WTC11 (cell line): ENCODE measurements around the gene PYGB. TPM values are rescaled to one million over a fixed set of nuclear protein-coding genes. Genes with fewer than 3 reads are reported as not detected.

Experiments
- ATAC-seq: fragments of 200-7000 bp; cut with Tn5 transposase; 2 replicates; pipeline ENCODE4 v1.10.0; 2021; ENCODE audit warnings: mild to moderate bottlenecking, moderate library complexity
- CTCF ChIA-PET: fragments of 300-600 bp; sonication (Branson Sonifier 250); formaldehyde crosslinking; loops from one replicate; lab custom pipeline; 2021; ENCODE audit warnings: antibody characterized with exemption; lab: Charles Lee
- POLR2A ChIA-PET: fragments of 350-600 bp; sonication (Branson Sonifier 250); formaldehyde crosslinking; loops from one replicate; lab custom pipeline; 2021; ENCODE audit warnings: antibody characterized with exemption; lab: Charles Lee
- DNase-seq: peaks from one replicate; pipeline ENCODE4 v3.0.0; 2021; ENCODE audit warnings: low spot score
- H3K27ac Mint-ChIP-seq: 2 replicates; pipeline ENCODE4 v1.8.0; 2021; ENCODE audit warnings: mixed read lengths
- H3K27me3 Mint-ChIP-seq: 2 replicates; pipeline ENCODE4 v1.8.0; 2021; ENCODE audit warnings: low read depth, mild to moderate bottlenecking, moderate library complexity, mixed read lengths
- H3K36me3 Mint-ChIP-seq: 2 replicates; pipeline ENCODE4 v1.8.0; 2021; ENCODE audit warnings: mixed read lengths
- H3K4me1 Mint-ChIP-seq: 2 replicates; pipeline ENCODE4 v1.8.0; 2022; ENCODE audit warnings: mixed read lengths
- H3K4me3 Mint-ChIP-seq: 2 replicates; pipeline ENCODE4 v1.8.0; 2021; ENCODE audit warnings: mild to moderate bottlenecking, moderate library complexity, mixed read lengths
- H3K9me3 Mint-ChIP-seq: 2 replicates; pipeline ENCODE4 v1.8.0; 2021; ENCODE audit warnings: mixed read lengths
- CDX4 ChIP-seq: fragments of 250-450 bp; sonication (Bioruptor Pico); IDR thresholded peaks from 2 replicates; pipeline ENCODE4 v1.9.0; 2021; ENCODE audit warnings: moderate library complexity, mild to moderate bottlenecking, inconsistent platforms, borderline replicate concordance
- E2F1 ChIP-seq: sonication (generic); formaldehyde crosslinking; IDR thresholded peaks from 2 replicates; pipeline ENCODE4 v1.8.0; 2022; ENCODE audit warnings: mild to moderate bottlenecking, missing genetic modification reagents
- E2F5 ChIP-seq: sonication (generic); formaldehyde crosslinking; IDR thresholded peaks from 2 replicates; pipeline ENCODE4 v1.8.1; 2022; ENCODE audit warnings: mild to moderate bottlenecking, moderate library complexity, missing genetic modification reagents
- ERG ChIP-seq: fragments of 250-450 bp; sonication (Bioruptor Pico); IDR thresholded peaks from 2 replicates; pipeline ENCODE4 v1.8.0; 2021; ENCODE audit warnings: mild to moderate bottlenecking
- GRHL2 ChIP-seq: fragments of 250-450 bp; sonication (Bioruptor Pico); IDR thresholded peaks from 2 replicates; pipeline ENCODE4 v1.8.0; 2022; ENCODE audit warnings: mild to moderate bottlenecking, moderate library complexity; ENCODE audit not compliant: insufficient replicate concordance, severe bottlenecking
- GTF2I ChIP-seq: fragments of 250-450 bp; sonication (Bioruptor Pico); conservative IDR thresholded peaks from 2 replicates; pipeline ENCODE4 v1.4.0; 2021; ENCODE audit warnings: mild to moderate bottlenecking
- IRF2 ChIP-seq: sonication (generic); formaldehyde crosslinking; IDR thresholded peaks from 2 replicates; pipeline ENCODE4 v1.8.0; 2022; ENCODE audit warnings: low read depth, missing genetic modification reagents, borderline replicate concordance
- JUN ChIP-seq: sonication (generic); formaldehyde crosslinking; IDR thresholded peaks from 2 replicates; pipeline ENCODE4 v1.8.0; 2023; ENCODE audit warnings: mild to moderate bottlenecking, missing genetic modification reagents
- MAX ChIP-seq: sonication (generic); formaldehyde crosslinking; IDR thresholded peaks from 2 replicates; pipeline ENCODE4 v1.8.0; 2022; ENCODE audit warnings: mild to moderate bottlenecking, missing genetic modification reagents
- MLX ChIP-seq: sonication (generic); formaldehyde crosslinking; IDR thresholded peaks from 2 replicates; pipeline ENCODE4 v1.8.1; 2023; ENCODE audit warnings: mild to moderate bottlenecking, missing genetic modification reagents, moderate library complexity
- NFATC4 ChIP-seq: fragments of 250-450 bp; sonication (Bioruptor Pico); IDR thresholded peaks from 2 replicates; pipeline ENCODE4 v1.9.0; 2021; ENCODE audit warnings: mild to moderate bottlenecking
- RELA ChIP-seq: sonication (generic); formaldehyde crosslinking; IDR thresholded peaks from 2 replicates; pipeline ENCODE4 v1.8.1; 2022; ENCODE audit warnings: missing genetic modification reagents, mild to moderate bottlenecking, borderline replicate concordance
- SP1 ChIP-seq: sonication (generic); formaldehyde crosslinking; conservative IDR thresholded peaks from 2 replicates; pipeline ENCODE4 v1.8.1; 2022; ENCODE audit warnings: missing genetic modification reagents
- TCF7 ChIP-seq: sonication (generic); formaldehyde crosslinking; IDR thresholded peaks from 2 replicates; pipeline ENCODE4 v1.8.0; 2022; ENCODE audit warnings: mild to moderate bottlenecking, low read depth, missing genetic modification reagents, moderate library complexity
- USF1 ChIP-seq: sonication (generic); formaldehyde crosslinking; IDR thresholded peaks from 2 replicates; pipeline ENCODE4 v1.8.0; 2022; ENCODE audit warnings: mild to moderate bottlenecking, missing genetic modification reagents
- ZBTB21 ChIP-seq: sonication (generic); formaldehyde crosslinking; IDR thresholded peaks from 2 replicates; pipeline ENCODE4 v1.8.1; 2023; ENCODE audit warnings: mild to moderate bottlenecking, missing genetic modification reagents, borderline replicate concordance
- ZBTB43 ChIP-seq: sonication (generic); formaldehyde crosslinking; IDR thresholded peaks from 2 replicates; pipeline ENCODE4 v1.8.1; 2023; ENCODE audit warnings: mild to moderate bottlenecking, missing genetic modification reagents
- ZNF263 ChIP-seq: sonication (generic); formaldehyde crosslinking; IDR thresholded peaks from 2 replicates; pipeline ENCODE4 v1.8.1; 2022; ENCODE audit warnings: low read depth, mild to moderate bottlenecking, moderate library complexity, missing genetic modification reagents
- ZNF671 ChIP-seq: fragments of 250-450 bp; sonication (Bioruptor Pico); IDR thresholded peaks from 2 replicates; pipeline ENCODE4 v1.8.0; 2021; ENCODE audit warnings: mild to moderate bottlenecking
- ZSCAN18 ChIP-seq: fragments of 250-450 bp; sonication (Bioruptor Pico); IDR thresholded peaks from 2 replicates; pipeline ENCODE4 v2.1.2; 2022; ENCODE audit warnings: mild to moderate bottlenecking, moderate library complexity
- total RNA-seq: library from RNA; stranded (reverse); gene quantifications from 3 replicates; pipeline ENCODE4 v1.2.3, GENCODE V29; 2021

The PYGB gene
- total RNA-seq, 1 experiment from 2014 or later: 48.5 TPM

GRCh38 chr20:25289886-25290597, 42.2 kb downstream of the PYGB start (continued):
- TF ChIP-seq GTF2I (CRISPR knock-in tag) (no peak), ZNF263 (CRISPR knock-in tag) (no peak), TCF7 (no peak), ERG (no peak), E2F1 (CRISPR knock-in tag) (no peak)

- Mint-ChIP-seq H3K4me1 (peaks cover 10% of the 10 kb centered on the region; the same call in 1 of the 2 replicates), H3K9me3 (no peaks in the 10 kb centered on the region), H3K36me3 (peaks cover 18% of the 10 kb centered on the region)
- CTCF ChIA-PET: interaction anchor here (1.3 to 2.2 kb wide), 2 partner anchors 44 to 108 kb away, joined by 4 to 7 read pairs; no protein-coding TSS in a partner anchor
- DNase-seq: no peak
- POLR2A ChIA-PET: no interaction called here
- no peak for ATAC-seq
- TF ChIP-seq ZNF263 (CRISPR knock-in tag) (peak; percentile 34; the same call in 1 of the 2 replicates), RELA (CRISPR knock-in tag) (no peak), ZBTB43 (no peak), NFATC4 (CRISPR knock-in tag) (no peak)
- TF ChIP-seq, all 79 proteins: peak for 1
- Mint-ChIP-seq H3K27me3 (no peaks in the 10 kb centered on the region), H3K27ac (no peak overlapping the region), H3K4me3 (no peak overlapping the region)
Observed at GRCh38 chr20:25290646-25291431, 43.0 kb downstream of the PYGB start.

GRCh38 chr20:25291432-25292133, 43.7 kb downstream of the PYGB start:
- Mint-ChIP-seq H3K4me3 (no peak overlapping the region), H3K4me1 (peaks cover 14% of the 10 kb centered on the region; the same call in 1 of the 2 replicates), H3K27ac (no peak overlapping the region), H3K27me3 (no peaks in the 10 kb centered on the region), H3K36me3 (peaks cover 15% of the 10 kb centered on the region), H3K9me3 (no peaks in the 10 kb centered on the region)
- ATAC-seq (no peak), DNase-seq (no peak)
- ChIA-PET POLR2A (no interaction called here), CTCF (no interaction called here)
- TF ChIP-seq E2F5 (CRISPR knock-in tag) (no peak), GRHL2 (CRISPR knock-in tag) (no peak), CDX4 (CRISPR knock-in tag) (no peak), SP1 (CRISPR knock-in tag) (no peak), ZNF671 (CRISPR knock-in tag) (no peak), MLX (CRISPR knock-in tag) (no peak), ZSCAN18 (CRISPR knock-in tag) (no peak), MAX (CRISPR knock-in tag) (no peak), IRF2 (CRISPR knock-in tag) (no peak), USF1 (no peak), JUN (CRISPR knock-in tag) (no peak), ZBTB21 (CRISPR knock-in tag) (no peak)
